NCI-H128 (cell line): ENCODE measurements around the gene OR7G2.

Source experiments
- DNase-seq: peaks from one replicate; lab custom pipeline; 2025; ENCODE audit not compliant: unreplicated experiment; lab: John Stamatoyannopoulos, UW

OR7G2 gene

DNA sequence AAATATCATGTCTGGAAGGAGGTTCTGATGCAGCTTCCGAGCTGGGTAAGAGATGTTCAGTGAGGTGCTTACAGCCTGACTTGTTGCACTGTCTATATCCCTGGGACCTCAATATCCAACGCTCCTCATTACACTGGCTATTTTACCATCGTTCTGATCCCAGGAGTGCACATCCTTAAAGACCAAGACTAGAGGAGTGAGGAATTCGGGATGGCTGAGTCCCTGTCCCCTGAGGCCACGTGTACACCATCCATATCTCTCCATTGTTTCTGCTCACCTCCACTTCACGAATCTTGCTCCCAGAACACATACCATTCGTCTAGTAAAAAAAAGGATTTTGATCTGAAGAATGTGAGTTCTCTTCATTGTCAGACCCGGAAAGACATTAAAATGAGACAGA lies at the start of gene OR7G2:
OR7G2 (minus strand) TSS at position 101 of the 400 bp plus-strand sequence. CDS start 4,232 bp downstream, outside the sequence.
- no peak for DNase-seq

DNA sequence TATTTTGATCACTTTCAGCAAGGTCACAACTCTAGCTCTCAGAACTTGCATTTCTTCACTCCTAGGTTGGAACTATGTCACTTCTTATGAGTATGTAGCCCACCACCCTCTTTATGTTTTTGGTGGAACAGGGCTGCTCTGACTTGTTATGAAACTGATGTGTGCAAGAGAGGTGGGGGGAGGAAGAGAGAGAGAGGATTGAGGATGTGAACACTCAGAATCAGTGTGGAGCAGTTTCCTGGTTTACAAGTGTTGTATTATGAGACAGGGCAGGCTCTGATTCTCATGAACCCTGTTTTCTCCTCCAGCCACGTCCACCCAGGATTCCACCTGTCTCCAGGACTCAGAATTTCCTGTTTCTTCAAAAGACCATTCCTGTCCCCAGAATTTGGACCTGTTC lies 49.0 kb upstream of the OR7G2 start:
- no peak for DNase-seq

DNA sequence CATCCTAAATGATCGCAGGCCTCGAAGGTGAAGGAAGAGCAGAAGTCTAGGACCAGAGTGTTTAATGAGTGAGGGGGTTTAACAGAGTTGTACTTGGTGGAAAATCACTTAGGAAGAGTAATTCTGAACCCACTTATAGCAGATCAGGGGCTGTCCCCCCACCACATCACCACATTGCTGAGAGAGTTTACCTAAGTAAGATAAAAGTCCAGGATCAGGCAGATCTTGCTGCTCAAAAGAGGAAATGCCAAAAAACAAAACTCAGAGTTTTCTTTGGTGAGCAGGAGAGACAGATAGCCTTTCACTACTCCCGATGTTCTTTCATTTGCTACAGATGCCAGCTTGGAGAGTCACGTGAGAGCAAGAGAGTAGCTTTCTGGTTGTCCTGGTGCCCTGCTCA lies 48.3 kb upstream of the OR7G2 start:
- DNase-seq = no peak

DNA sequence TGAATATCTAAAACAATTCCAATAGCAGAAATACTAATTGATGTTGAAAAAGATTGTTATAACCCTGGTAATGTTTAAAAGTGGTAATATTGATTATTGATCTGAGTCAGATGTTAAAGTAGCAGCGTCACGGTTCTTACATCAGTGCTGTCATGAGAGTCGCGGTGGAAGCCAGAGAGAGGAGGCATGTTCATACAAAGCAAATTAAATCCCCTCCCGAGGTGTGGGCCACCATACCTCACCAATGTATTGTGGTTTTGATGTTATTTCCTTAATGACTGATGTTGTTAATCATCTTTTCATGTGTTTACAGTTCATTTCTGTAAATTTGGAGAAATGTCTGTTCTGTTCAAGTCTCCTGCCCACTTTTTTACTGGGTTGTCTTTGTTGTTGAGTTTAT lies 44.1 kb upstream of the OR7G2 start:
- no peak for DNase-seq

DNA sequence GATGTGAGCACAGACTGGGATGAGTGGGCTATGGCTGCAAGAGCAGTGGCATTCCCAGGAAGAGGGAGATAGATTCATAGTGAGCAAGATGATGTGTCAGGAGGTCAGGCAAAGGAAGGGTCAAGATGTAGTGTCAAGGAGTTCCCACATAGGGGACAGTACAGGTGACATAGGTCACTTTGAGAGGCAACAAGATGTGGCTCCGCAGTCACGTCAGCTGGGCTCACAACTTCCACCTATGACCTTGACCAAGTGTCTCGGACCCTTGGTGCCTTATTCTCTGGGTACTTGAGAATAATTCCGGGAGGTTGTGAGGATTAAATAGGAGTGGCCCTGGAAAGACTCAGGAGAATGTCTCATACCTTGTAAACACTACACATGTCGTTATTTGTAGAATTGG lies 43.4 kb upstream of the OR7G2 start:
- DNase-seq = no peak

DNA sequence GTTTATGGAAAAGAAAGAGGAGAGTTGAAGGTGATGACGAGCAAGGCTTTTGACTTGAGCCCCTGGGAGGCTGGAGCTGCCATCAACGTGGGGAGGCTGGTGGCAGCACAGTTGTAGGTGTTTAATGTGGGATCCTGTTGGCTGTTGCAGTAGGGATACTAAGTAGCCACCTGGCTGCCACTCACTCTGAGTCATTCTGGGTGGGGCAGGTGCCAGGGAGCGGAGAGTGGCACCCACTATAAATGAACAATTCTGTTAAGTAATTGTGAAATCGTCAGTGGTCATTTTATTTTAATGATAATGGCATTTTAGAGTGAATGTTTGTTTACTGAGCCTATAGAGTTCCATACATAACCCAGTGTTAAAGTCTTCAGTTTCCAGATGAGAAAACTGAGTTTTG lies 42.7 kb upstream of the OR7G2 start:
- no peak for DNase-seq

DNA sequence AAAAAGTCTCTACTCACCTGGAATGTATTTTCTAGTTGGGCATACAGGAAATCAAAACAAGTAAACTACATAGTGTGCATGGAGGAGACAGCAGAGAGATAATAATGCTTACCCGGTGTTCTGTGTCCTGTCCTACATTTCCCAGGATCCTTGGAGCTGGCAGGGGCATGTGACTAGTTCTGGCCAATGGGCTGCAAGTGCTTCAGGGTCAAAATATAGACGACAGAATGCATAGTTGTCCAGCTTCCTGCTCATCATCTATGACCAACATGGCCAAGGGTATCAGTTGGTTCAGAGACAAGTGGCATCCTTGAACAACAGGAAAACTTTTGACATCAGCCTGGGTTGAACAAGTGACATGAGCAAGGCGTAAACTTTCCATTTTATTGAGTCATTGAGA lies 41.4 kb upstream of the OR7G2 start:
- no peak for DNase-seq

DNA sequence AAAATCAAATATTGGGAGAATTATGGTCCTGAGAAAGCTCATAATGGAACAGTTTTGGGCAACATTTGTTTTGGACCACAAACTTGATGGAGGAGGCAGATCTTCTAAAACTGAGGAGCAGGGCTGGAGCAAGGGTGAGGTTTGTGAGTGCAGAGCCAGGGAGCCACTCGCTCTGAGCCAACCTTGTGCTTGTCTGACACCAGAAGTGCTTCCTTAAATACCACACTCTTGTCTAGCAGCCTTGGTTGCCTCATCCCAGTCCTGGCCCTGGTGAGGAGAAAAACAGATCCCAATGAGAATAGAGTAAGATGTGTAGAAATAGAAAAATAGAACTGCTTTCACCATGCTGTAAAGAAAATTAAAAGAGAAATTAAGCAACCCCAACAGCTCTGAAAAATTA lies 39.6 kb upstream of the OR7G2 start:
- DNase-seq = no peak

DNA sequence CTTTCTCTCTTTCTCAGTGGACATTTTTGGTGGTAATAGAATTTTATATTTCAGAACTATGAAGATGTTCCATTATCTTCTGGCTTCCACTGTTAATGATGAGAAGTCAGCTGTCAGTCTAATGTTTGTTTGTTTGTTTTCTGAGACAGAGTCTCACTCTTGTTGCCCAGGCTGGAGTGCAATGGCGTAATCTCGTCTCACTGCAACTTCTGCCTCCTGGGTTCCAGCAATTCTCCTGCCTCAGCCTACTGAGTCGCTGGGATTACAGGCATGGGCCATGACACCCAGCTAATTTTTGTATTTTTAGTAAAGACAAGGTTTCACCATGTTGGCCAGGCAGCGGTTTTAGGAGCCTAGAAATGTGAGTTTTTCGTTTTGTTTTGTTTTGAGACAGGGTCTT lies 37.6 kb upstream of the OR7G2 start:
- DNase-seq = no peak

DNA sequence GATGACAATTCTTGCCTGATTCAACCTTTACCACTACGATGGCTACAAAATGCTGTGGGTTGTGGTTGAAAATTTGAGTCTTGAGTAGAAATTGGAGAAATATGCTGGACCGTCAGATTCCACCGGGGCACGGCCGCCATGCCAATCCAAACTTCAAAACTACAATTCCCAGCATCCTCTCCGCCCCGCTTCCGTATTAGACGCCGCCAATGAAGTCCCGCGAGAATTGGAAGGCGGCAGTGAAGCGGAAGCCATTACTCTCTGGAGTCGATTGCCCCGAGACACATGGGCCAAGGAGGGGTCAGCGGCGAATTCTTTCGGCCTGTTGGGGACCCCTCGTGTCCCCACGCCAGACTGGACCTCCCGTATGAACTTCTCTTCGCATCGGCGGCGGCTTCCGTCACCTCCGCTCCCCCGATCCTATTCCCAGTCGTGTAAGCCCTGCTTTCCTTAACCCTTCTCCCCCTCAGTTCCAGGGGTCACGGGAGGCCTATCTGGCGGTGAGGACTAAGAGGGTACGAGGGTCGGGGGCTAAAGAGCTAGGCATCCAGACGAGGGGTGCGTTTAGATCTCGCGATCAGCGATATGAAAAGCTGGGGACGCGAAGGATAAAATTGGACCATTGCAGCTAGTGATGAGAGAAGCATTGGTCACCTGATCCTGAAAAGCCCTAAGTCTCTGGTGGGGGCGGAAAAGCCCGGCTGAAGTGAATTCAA lies 33.0 kb upstream of the OR7G2 start, which contains the start of gene ZNF317:
ZNF317 (plus strand) TSS at position 239 of the 716 bp plus-strand sequence. CDS start 15,620 bp downstream, outside the sequence.
- peak; percentile 91 for DNase-seq

DNA sequence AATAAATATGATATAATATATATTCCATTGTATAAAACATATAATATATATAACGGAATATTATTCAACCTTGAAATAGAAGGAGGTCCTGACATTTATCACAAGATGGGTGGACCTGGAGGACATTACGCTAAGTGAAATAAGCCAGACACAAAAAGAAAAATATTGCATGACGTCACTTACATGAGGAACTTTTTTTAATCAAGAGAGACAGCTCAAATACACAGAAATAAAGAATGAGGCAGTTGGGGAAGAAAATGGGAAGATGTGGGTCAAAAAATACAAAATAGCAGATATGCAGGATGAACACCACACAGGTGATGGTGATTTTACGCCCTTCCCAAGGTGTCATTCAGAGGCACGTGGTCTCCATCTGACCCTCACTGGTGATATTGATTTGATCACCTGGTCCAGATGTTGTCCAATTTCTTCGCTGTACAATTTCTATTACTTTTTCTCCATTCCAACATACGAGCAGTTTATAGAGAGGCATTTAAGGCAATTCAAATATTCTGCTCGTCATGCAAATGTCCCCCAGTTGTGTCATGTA lies 32.4 kb upstream of the OR7G2 start:
- DNase-seq = no peak

DNA sequence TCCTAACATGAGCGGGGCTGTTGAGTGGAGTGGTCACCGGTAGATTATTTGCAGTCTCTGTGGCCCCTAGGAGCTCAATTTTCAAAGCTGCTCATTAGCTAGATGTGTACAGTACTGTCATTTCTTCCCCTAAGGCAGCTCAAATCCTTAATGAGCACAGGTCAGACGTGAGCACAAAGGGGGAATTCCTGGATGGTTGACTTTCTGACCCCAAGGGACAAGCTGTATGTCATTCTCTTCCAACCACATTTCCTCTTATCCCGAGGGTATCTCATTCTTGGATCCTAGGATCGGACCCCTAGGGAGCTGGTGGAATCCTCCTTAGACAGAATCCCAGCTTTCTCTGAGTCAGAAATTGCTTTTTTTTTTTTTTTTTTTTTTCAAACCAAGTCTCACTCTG lies 25.1 kb upstream of the OR7G2 start:
- DNase-seq = no peak

DNA sequence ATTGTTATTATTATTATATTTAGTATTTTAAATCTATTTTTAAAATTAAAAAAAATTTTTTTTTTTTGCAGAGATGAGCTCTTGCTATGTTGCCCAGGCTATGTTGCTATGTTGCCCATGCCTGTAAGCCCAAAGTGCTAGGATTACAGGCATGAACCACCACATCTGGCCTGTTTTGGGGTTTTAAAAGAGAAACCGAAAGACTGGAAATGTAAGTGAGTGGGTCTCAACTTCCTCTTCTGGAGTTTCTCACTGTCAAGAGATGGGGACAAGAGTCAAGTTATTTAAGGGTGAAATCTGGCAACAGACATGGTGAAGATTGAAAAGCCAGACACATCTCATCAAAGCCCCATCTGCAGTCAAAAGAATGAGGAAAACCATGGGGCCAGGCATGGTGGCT lies 23.7 kb upstream of the OR7G2 start:
- no peak for DNase-seq

DNA sequence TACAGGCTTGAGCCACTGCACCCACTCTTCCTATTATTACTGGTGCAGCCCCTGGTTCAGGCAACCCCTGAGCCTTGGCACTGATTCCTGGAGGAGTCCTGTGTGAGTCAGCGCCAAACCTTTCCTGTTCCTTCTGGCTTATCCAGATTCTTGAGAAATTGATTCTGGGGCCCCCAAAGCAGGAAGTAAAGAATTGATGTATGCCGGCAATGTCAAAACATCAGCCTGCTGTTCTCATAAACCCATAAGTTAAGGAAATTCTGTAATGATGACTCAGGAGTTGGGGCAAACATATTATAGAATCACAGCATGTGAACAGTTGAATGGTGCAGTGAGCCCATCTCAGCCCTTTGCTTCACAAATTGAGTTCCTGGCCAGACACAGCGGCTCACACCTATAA lies 20.9 kb upstream of the OR7G2 start:
- DNase-seq = no peak

DNA sequence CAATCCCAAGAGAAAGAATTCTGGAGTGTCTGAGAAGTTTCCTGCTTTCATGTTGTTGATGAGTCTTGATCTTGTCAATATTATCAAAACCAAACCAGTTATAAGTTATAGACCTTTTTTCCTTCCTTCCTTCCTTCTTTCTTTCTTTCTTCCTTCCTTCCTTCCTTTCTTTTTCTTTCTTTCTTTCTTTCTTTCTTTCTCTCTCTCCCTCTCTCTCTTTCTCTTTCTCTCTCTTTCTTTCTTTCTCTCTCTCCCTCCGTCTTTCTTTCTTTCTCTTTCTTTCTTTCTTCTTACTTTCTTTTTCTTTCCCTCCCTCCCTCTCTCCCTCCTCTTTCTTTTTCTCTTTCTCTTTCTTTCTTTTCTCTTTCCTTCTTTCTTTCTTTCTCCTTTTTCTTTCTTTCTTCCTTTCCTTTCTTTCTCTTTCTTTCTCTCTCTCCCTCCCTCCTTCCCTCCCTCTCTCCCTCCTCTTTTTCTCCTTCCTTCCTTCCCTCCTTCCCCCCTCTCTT lies 19.7 kb upstream of the OR7G2 start, which contains the start of gene OR7G3:
OR7G3 (minus strand) TSS at position 51 of the 506 bp plus-strand sequence; CDS start at position 51, 0 bp downstream.
- no peak for DNase-seq

DNA sequence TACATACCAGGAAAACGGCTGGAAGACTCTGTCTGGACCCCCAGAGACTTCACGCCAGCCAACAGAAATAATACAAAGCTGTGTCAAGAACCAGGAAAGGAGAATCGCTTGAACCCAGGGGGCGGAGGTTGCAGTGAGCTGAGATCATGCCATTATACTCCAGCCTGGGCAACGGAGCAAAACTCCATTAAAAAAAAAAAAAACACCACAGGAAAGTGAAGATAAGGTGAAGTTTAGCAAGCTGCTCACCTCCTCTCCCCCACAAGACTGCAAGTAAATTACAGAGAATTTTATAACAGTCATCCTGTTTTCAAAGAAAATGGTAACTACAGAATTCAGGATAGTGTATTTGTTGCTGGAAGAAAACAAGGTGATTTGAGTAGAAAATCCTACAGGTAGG lies 9.3 kb upstream of the OR7G2 start:
- no peak for DNase-seq

DNA sequence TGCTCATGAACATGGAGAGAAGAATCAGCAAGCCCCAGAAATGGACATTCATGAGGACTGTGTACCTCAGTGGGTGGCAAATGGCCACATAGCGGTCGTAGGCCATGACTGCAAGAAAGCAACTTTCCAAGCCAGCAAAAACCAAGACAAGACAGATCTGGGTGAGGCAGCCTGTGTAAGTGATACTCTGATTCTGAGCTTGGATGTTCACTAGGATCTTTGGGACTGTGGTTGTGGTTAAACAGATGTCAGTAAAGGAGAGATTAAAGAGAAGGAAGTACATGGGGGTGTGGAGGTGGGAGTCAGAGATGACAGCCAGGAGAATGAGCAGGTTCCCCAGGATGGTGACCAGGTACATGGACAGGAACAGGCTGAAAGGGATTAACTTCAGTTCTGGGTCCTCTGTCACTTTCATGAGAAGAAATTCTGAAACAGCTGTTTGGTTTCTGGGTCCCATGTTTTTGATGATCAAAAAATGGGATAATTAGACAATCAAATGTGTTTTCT lies 8.1 kb upstream of the OR7G2 start, which contains the start of gene OR7G1:
OR7G1 (minus strand) TSS at position 457 of the 507 bp plus-strand sequence; CDS start at position 457, 0 bp downstream.
- no peak for DNase-seq

DNA sequence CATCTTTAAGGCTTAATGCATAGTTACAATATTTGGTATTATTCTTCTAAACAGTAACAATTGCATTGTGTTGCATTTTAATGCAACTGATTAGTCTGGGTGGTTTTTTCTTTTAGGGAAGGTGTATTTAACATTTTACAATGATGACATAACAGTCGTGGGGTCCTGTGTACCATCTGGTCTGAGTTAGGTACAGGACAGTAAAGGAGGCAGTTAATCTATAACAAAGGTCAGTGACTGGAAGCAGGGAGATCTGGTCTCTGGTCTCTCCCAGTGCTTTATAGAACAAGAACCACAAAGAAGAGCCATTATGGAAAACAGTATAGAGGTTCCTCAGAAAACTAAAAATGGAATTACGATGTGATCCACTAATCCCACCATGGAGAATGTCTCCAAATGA lies 2.7 kb upstream of the OR7G2 start:
- DNase-seq = no peak

DNA sequence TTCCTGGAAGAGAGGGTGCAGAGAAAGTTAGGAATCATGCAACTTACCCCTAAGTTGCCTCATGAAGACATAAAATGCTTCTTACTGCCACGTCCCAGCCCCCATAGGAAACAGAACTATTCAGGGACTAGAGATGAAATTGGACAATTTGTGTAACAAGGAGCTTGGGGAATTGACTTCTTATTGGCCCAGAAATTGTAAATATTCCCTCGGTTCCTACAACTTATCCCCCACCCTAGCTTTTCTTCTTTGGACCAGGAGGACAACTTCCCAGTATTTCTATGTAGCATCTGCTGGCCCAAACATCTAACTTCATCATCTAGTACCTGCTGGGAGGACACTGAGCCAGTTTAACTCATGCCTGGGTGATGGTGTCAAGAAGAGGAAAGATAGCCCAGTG lies 20.5 kb downstream of the OR7G2 start, which contains the start of gene OR1M1:
OR1M1 (plus strand) TSS at position 301 of the 400 bp plus-strand sequence. CDS start 6,184 bp downstream, outside the sequence.
- DNase-seq = no peak

DNA sequence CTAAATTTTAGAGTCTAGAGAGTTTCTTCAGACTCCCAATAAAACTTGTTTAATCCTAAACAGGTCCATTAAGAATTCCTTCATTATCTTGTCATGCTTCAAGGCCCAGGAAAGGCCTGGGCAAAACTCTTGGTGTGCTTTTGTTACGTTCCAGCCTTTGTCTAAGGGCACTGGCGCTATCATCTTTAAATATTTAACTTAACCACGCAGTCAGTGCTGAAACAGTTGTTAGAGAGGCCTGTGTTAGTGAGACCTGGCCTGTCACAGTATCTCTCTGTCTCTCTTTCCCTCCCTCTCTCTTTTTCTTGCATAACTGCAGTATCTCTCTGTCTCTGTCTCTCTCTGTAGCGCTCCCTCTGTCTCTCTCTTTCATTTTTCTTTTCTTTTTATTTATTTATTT lies 28.6 kb downstream of the OR7G2 start:
- no peak for DNase-seq

DNA sequence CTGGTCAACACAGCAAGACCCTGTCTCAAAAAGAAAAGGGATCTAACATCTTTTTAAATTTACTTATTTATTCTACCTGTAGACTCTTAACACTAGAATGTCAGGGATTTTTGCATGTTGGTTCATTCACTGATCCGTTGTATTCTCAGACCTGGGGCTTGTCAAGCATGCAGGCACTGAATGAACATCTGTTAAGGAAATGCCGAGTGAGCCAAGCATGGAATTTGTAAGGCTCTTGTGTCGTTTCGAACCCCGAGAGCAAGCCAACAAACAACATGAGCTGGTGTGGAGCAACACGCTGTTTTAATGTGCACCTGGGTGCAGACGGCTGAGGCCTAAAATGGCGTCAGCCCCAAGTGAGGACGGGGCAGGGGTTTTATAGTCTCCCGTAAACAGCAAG lies 30.4 kb downstream of the OR7G2 start:
- no peak for DNase-seq
